ENCODE measurements around the gene C1QL1. TPM values are rescaled to one million over a fixed set of nuclear protein-coding genes. Genes with fewer than 3 reads are reported as not detected.

The C1QL1 gene
- total and polyA plus RNA-seq, 12 donors, result 0.37 to 25.6 (median 1.6) TPM

DNA sequence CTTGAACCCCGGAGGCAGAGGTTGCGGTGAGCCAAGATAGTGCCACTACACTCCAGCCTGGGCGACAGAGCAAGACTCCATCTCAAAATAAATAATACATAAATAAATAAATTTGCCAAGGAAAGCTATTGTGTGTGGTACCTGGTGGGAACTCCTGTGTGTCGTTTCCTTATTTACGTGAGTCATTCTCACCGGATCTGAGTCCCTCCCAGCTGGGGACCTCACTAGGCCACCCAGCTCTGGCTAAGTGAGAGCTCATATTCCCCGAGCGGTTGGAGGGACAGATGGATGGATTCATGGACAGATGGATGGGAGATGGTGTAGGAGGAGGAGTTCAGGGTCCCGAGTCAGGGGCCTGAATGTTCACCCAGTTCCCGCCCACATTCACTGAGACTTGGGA lies 22.9 kb upstream of the C1QL1 start:
- no peak for DNase-seq
- Histone ChIP-seq H3K27me3 (peaks cover 0 to 41% (median 17%) of the 10 kb centered on the region in 7 donors), H3K27ac (no peak overlapping the region), H3K36me3 (no peaks in the 10 kb centered on the region), H3K9me3 (no peaks in the 10 kb centered on the region), H3K4me3 (no peak overlapping the region), H3K4me1 (peaks cover 0 to 18% (median 7%) of the 10 kb centered on the region in 9 donors)
- 79 to 86% methylated on average over 10 of the region's 10 CpGs for WGBS, 2 donors
- TF ChIP-seq, protein P1, sequence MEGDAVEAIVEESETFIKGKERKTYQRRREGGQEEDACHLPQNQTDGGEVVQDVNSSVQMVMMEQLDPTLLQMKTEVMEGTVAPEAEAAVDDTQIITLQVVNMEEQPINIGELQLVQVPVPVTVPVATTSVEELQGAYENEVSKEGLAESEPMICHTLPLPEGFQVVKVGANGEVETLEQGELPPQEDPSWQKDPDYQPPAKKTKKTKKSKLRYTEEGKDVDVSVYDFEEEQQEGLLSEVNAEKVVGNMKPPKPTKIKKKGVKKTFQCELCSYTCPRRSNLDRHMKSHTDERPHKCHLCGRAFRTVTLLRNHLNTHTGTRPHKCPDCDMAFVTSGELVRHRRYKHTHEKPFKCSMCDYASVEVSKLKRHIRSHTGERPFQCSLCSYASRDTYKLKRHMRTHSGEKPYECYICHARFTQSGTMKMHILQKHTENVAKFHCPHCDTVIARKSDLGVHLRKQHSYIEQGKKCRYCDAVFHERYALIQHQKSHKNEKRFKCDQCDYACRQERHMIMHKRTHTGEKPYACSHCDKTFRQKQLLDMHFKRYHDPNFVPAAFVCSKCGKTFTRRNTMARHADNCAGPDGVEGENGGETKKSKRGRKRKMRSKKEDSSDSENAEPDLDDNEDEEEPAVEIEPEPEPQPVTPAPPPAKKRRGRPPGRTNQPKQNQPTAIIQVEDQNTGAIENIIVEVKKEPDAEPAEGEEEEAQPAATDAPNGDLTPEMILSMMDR (IDR thresholded peaks at IDR 0.05), result no peak
- intact Hi-C loops (cut with DNase I), result no loop called here
- no peak for ATAC-seq

DNA sequence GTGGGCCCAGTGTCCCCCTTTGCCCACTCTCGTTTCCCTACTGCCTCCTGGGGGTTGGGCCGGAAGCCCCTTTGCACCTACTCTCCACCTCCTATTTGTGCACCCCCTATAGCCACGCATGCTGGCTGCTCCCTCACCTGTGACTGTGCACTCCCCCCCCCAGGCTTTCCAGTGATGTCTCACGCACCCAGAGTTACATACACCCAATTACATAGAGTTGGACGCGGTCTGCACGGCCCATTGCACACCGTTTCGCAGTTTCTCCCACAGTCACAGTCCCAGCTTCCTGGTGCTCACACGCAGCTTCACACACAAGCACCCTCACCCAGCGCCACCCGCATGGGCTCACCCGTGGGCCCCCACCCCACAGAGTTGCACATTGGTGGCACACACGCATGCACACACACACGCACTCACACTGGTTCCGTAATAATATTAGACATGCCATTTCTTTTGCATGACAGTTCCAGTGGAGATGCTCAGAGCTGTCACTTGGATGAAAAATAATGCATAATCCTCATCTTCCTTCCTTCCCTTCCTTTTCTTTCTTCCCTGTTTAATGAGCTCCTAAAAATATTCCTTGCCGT lies 21.5 kb upstream of the C1QL1 start:
- Histone ChIP-seq H3K27me3 (peaks cover 0 to 48% (median 17%) of the 10 kb centered on the region in 7 donors), H3K36me3 (no peaks in the 10 kb centered on the region), H3K9me3 (no peaks in the 10 kb centered on the region), H3K27ac (no peak overlapping the region), H3K4me3 (no peak overlapping the region), H3K4me1 (peaks cover 0 to 11% (median 0%) of the 10 kb centered on the region in 9 donors)
- ATAC-seq, result no peak
- intact Hi-C loops (cut with DNase I), result no loop called here
- 88 to 89% methylated on average over 17 of the region's 17 CpGs for WGBS, 2 donors
- TF ChIP-seq, protein P1 (IDR thresholded peaks at IDR 0.05), result no peak
- DNase-seq, result no peak

DNA sequence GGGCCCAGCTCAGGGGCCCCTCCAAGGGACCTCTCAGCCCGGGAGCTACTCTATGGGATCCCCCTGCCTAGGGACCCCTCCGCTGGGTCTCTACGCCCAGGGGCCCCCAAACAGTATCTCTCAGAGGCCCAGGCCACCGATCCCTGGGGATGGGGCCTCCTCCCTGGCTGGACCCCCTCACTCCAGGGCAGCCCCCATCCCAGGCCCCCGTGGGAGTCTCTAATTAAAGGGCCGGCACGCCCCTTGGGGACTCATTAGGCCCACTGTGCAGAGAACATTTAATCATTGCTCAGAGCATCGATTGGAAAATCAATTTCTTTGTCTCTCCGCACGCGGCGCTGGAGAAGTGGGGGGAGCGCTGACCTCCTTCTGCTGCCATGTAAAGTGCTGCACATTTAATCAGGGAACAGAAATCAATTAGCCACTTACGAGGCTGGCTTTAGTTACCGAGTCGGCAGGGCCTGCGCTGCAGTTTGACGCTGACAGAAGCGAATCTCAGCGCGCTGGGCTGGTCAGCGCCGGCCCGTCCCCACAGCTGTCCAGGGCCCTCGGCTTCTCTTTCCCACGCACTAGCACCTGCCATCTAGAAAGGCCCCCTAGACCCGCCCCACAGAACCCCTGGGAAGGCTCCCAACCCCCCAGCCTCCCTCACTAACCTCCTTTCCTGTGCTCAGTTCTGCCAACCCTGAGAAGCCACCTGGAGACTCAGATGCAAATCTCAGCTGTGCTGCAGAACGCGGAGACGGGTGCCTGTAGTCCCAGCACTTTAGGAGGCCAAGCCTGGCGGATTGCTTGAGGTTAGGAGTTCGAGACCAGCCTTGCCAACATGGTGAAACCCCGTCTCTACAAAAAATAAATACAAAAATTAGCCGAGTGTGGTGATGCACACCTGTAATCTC lies 20.2 kb upstream of the C1QL1 start:
- no peaks in the 10 kb centered on the region for H3K36me3 ChIP-seq
- H3K4me3 ChIP-seq, result no peak overlapping the region
- no peak overlapping the region for H3K27ac ChIP-seq
- TF ChIP-seq, protein P1 (IDR thresholded peaks at IDR 0.05), result no peak
- no peaks in the 10 kb centered on the region for H3K9me3 ChIP-seq
- DNase-seq, result no peak
- WGBS, 2 donors, result 62 to 70% methylated on average over 34 of the region's 34 CpGs
- H3K4me1 ChIP-seq, result peaks cover 0 to 16% (median 0%) of the 10 kb centered on the region in 9 donors
- ATAC-seq, result no peak
- peaks cover 0 to 48% (median 17%) of the 10 kb centered on the region in 7 donors for H3K27me3 ChIP-seq
- intact Hi-C loops (cut with DNase I), result no loop called here

DNA sequence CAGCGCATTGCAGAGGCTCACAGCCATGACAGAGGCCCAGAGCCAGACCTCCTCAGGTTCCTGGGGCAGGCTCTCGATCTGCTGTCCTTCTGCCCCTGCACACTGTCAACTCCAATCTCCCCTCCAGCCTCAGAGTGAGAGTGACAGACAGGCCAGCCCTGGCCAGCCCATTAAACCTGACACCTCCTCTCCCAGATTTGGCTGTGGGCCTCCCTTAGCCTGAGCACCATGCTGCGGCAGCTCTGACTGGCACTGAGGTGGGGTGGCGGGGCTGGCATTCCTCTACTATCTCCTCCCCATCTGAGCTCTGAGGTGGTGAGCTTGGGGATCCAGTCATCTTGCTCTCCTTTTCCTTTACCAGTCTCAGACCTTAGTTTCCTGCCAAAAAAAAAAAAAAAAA lies 15.5 kb upstream of the C1QL1 start:
- H3K4me1 ChIP-seq, result peaks cover 3 to 52% (median 24%) of the 10 kb centered on the region in 9 donors
- no peaks in the 10 kb centered on the region for H3K36me3 ChIP-seq
- peaks cover 0 to 41% (median 17%) of the 10 kb centered on the region in 7 donors for H3K27me3 ChIP-seq
- no peak overlapping the region for H3K4me3 ChIP-seq
- DNase-seq, result peak; percentile 62 to 71
- H3K9me3 ChIP-seq, result no peaks in the 10 kb centered on the region
- WGBS, 2 donors, result 40 to 56% methylated on average over 4 of the region's 4 CpGs
- TF ChIP-seq, protein P1 (IDR thresholded peaks at IDR 0.05), result no peak
- intact Hi-C loops (cut with DNase I), result no loop called here
- peak overlapping the region in 6 of 10 donors; percentile 28 to 65 (median 58) for H3K27ac ChIP-seq
- peak; percentile 58 to 83 (median 78) for ATAC-seq
